CD14-positive monocyte (primary cell): Measurements from ENCODE around the gene GTSF1L. TPM values are rescaled to one million over a fixed set of nuclear protein-coding genes. Genes with fewer than 3 reads are reported as not detected.

Experiments
- DNase-seq, 3 donors: peaks; one replicate each; pipeline ENCODE4 v3.0.0-alpha.2; 2011 to 2022
- H2AFZ ChIP-seq: 2 replicates; pipeline ENCODE4 v1.6.0; 2012; ENCODE audit warnings: mild to moderate bottlenecking, low read depth, low read length, inconsistent platforms; ENCODE audit not compliant: insufficient read depth, poor library complexity, severe bottlenecking
- H3K27ac ChIP-seq, 2 donors: 1 replicate in 1 of 2; 2 replicates in 1 of 2; pipeline ENCODE4 v1.5.1; 2012 to 2013; ENCODE audit warnings: low read length in 2 of 2, control low read depth in 1 of 2, inconsistent platforms in 1 of 2, low read depth in 1 of 2, mild to moderate bottlenecking in 1 of 2
- H3K27me3 ChIP-seq, 2 donors: one replicate each; pipeline versions ENCODE4 v1.6.0 to v1.6.1; 2011 to 2013; ENCODE audit warnings: low read length in 2 of 2; ENCODE audit not compliant: control insufficient read depth in 2 of 2, insufficient read depth in 2 of 2
- H3K36me3 ChIP-seq, 2 donors: replicated peaks in 1 of 2; 1 replicate in 1 of 2; 2 replicates in 1 of 2; pipeline versions ENCODE4 v1.5.1 to v1.6.1; 2012 to 2013; ENCODE audit warnings: low read length in 2 of 2, control low read depth in 1 of 2, inconsistent platforms in 1 of 2, mild to moderate bottlenecking in 1 of 2; ENCODE audit not compliant: insufficient read depth in 2 of 2, control insufficient read depth in 1 of 2
- H3K4me1 ChIP-seq, 2 donors: 1 replicate in 1 of 2; 2 replicates in 1 of 2; pipeline versions ENCODE4 v1.5.1 to v1.6.1; 2012 to 2013; ENCODE audit warnings: low read length in 2 of 2, control low read depth in 1 of 2, inconsistent platforms in 1 of 2, mild to moderate bottlenecking in 1 of 2, moderate library complexity in 1 of 2; ENCODE audit not compliant: insufficient read depth in 2 of 2, control insufficient read depth in 1 of 2
- H3K4me2 ChIP-seq: replicated peaks from 2 replicates; pipeline ENCODE3; 2012; ENCODE audit warnings: low read length, moderate library complexity, mild to moderate bottlenecking; ENCODE audit not compliant: poor library complexity, severe bottlenecking; ENCODE audit errors: extremely low read depth
- H3K4me3 ChIP-seq, 3 experiments: fragments of 200-600 bp in 1 of 3; sonication (generic) in 1 of 3; replicated peaks in 1 of 3; 1 replicate in 2 of 3; 2 replicates in 1 of 3; pipeline ENCODE4 v1.5.1; 2011 to 2013; ENCODE audit warnings: low read length in 3 of 3, mild to moderate bottlenecking in 3 of 3, control low read depth in 2 of 3, low read depth in 2 of 3, inconsistent platforms in 1 of 3, moderate library complexity in 1 of 3
- H3K79me2 ChIP-seq: 2 replicates; pipeline ENCODE4 v1.6.0; 2012; ENCODE audit warnings: mild to moderate bottlenecking, control low read depth, inconsistent platforms, low read length, moderate library complexity; ENCODE audit not compliant: insufficient read depth
- H3K9ac ChIP-seq: 2 replicates; pipeline ENCODE4 v1.6.0; 2017; ENCODE audit warnings: low read length, mild to moderate bottlenecking; ENCODE audit not compliant: insufficient read depth, poor library complexity, severe bottlenecking
- H3K9me3 ChIP-seq, 2 donors: replicated peaks in 1 of 2; 1 replicate in 1 of 2; 2 replicates in 1 of 2; pipeline versions ENCODE4 v1.5.1 to v1.6.1; 2012 to 2013; ENCODE audit warnings: low read length in 2 of 2, control low read depth in 1 of 2; ENCODE audit not compliant: control insufficient read depth in 1 of 2, insufficient read depth in 1 of 2
- H4K20me1 ChIP-seq: 2 replicates; pipeline ENCODE4 v1.6.0; 2012; ENCODE audit warnings: mild to moderate bottlenecking, low read length, control low read depth, moderate library complexity; ENCODE audit not compliant: insufficient read depth
- H3K27ac Mint-ChIP-seq, 7 donors: one replicate each; pipeline ENCODE4 v1.8.0; 2020; ENCODE audit warnings: mild to moderate bottlenecking in 7 of 7, mixed read lengths in 7 of 7, moderate library complexity in 6 of 7, inconsistent platforms in 2 of 7
- H3K27me3 Mint-ChIP-seq, 3 donors: one replicate each; pipeline ENCODE4 v1.8.0; 2021 to 2022; ENCODE audit warnings: low read depth in 3 of 3, mild to moderate bottlenecking in 3 of 3, mixed read lengths in 3 of 3, moderate library complexity in 3 of 3, inconsistent platforms in 1 of 3
- H3K36me3 Mint-ChIP-seq, 2 donors: one replicate each; pipeline ENCODE4 v1.8.0; 2020; ENCODE audit warnings: mixed read lengths in 2 of 2, inconsistent platforms in 1 of 2, mild to moderate bottlenecking in 1 of 2
- H3K4me1 Mint-ChIP-seq: one replicate; pipeline ENCODE4 v1.8.0; 2020; ENCODE audit warnings: mild to moderate bottlenecking, mixed read lengths
- H3K4me3 Mint-ChIP-seq, 2 donors: one replicate each; pipeline ENCODE4 v1.8.0; 2020; ENCODE audit warnings: mild to moderate bottlenecking in 2 of 2, mixed read lengths in 2 of 2, moderate library complexity in 1 of 2
- H3K9me3 Mint-ChIP-seq, 7 donors: one replicate each; pipeline ENCODE4 v1.8.0; 2020 to 2022; ENCODE audit warnings: mixed read lengths in 7 of 7, mild to moderate bottlenecking in 6 of 7, moderate library complexity in 6 of 7, inconsistent platforms in 2 of 7
- WGBS: methylation state at CpG from one replicate; pipeline ENCODE4 v1.1.5; 2013; ENCODE audit warnings: missing lambda C conversion rate; ENCODE audit not compliant: insufficient coverage; 5-methylcytosine and 5-hydroxymethylcytosine counted together
- intact Hi-C, 2 donors: fragments of 100-400 bp; cut with micrococcal nuclease; formaldehyde crosslinking; loops; one replicate each; pipeline versions ENCODE4 v1.15.0 to v1.15.1; 2023
- polyA plus RNA-seq, 3 donors: library from polyadenylated mRNA; depleted of rRNA in 1 of 3; unstranded in 2 of 3; stranded (reverse) in 1 of 3; fragments of 300-500 nt in 2 of 3; fragments of >200 nt in 1 of 3; fragmentation: Illumina TruSeq in 2 of 3; gene quantifications; 1 replicate in 2 of 3; 2 replicates in 1 of 3; pipeline ENCODE4 v1.2.3, GENCODE V29; 2012 to 2021
- TF ChIP-seq, protein P1 (sequence below): fragments of 200-600 bp; IDR thresholded peaks from one replicate; pipeline ENCODE4 v1.8.0; 2022; ENCODE audit warnings: antibody characterized with exemption, mild to moderate bottlenecking

The GTSF1L gene
- polyA plus RNA-seq, 3 donors = not detected

DNA sequence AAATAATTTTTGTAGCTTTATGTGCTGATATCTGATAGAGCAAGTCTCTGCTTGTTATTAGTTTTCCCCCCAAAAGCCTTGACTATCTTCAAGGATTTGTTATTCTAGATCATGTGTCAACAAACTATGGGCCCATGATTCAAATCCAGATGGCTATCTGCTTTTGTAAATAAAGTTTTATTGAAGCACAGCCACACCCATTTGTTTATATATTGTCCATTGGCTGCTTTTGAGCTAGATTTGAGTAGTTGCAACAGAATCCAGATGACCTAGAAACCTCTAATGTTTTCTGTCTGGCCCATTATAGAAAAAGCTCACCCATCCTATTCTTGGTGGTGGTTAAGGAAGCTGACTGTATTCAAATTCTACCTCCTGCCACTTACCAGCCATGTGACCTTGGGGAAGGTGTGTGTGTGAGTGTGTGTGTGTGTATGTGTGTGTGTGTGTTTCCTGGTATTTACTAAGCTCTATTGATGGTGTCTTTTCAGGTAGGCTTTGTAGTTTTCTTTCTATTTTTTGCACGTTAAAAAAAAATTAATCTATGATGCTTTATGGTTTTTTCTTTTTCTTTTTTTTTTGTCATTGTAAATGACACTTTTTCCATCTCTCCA lies 1.3 kb upstream of the GTSF1L start:
- Histone ChIP-seq H3K4me2 (no peak overlapping the region), H3K27me3 (no peaks in the 10 kb centered on the region), H3K27ac (no peak overlapping the region), H3K9me3 (no peaks in the 10 kb centered on the region), H3K9ac (no peak overlapping the region), H3K4me1 (no peaks in the 10 kb centered on the region), H2AFZ (no peak overlapping the region), H3K79me2 (no peaks in the 10 kb centered on the region), H4K20me1 (no peaks in the 10 kb centered on the region), H3K4me3 (no peak overlapping the region), H3K36me3 (no peaks in the 10 kb centered on the region)
- DNase-seq = no peak
- Mint-ChIP-seq H3K27ac (no peak overlapping the region), H3K4me1 (peaks cover 12% of the 10 kb centered on the region), H3K4me3 (no peak overlapping the region), H3K27me3 (peaks cover 5 to 9% (median 7%) of the 10 kb centered on the region in 3 donors), H3K9me3 (peaks cover 0 to 7% (median 0%) of the 10 kb centered on the region in 7 donors), H3K36me3 (no peaks in the 10 kb centered on the region)
- no CpG with 5 or more reads among the region's 1 CpG for WGBS
- TF ChIP-seq, protein P1, sequence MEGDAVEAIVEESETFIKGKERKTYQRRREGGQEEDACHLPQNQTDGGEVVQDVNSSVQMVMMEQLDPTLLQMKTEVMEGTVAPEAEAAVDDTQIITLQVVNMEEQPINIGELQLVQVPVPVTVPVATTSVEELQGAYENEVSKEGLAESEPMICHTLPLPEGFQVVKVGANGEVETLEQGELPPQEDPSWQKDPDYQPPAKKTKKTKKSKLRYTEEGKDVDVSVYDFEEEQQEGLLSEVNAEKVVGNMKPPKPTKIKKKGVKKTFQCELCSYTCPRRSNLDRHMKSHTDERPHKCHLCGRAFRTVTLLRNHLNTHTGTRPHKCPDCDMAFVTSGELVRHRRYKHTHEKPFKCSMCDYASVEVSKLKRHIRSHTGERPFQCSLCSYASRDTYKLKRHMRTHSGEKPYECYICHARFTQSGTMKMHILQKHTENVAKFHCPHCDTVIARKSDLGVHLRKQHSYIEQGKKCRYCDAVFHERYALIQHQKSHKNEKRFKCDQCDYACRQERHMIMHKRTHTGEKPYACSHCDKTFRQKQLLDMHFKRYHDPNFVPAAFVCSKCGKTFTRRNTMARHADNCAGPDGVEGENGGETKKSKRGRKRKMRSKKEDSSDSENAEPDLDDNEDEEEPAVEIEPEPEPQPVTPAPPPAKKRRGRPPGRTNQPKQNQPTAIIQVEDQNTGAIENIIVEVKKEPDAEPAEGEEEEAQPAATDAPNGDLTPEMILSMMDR = no peak
- intact Hi-C loops = no loop called here

DNA sequence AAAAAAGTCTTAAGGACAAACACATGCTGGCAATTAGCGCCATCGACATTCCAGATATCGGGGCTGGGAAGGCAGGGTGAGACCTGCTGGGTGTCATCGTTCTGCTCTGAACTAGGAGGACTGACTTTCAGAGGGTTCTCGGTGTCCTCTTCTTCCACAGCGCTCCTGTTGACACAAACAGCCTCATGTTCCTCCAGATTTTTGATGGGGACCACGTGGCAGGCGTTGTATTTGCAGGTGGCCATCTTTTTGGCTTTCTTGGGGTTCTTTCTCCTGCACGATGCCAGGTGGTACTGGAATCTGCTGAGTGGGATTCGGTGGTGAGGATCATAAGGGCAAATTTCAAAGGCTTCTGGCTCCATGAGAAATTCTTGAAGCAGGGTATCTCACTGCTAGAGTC lies 469 bp downstream of the GTSF1L start:
- H3K36me3 ChIP-seq = no peaks in the 10 kb centered on the region
- Mint-ChIP-seq H3K27me3 (peaks cover 4 to 7% (median 7%) of the 10 kb centered on the region in 3 donors), H3K4me1 (peaks cover 12% of the 10 kb centered on the region), H3K36me3 (no peaks in the 10 kb centered on the region), H3K4me3 (peak overlapping the region in 1 of 2 donors; percentile 19), H3K9me3 (peaks cover 0 to 7% (median 0%) of the 10 kb centered on the region in 7 donors), H3K27ac (no peak overlapping the region)
- WGBS = 93% methylated on average over 10 of the region's 10 CpGs
- H3K27me3 ChIP-seq = no peaks in the 10 kb centered on the region
- intact Hi-C loops = no loop called here
- H3K4me2 ChIP-seq = no peak overlapping the region
- no peak overlapping the region for H2AFZ ChIP-seq
- H4K20me1 ChIP-seq = no peaks in the 10 kb centered on the region
- H3K4me1 ChIP-seq = no peaks in the 10 kb centered on the region
- H3K9ac ChIP-seq = no peak overlapping the region
- no peaks in the 10 kb centered on the region for H3K79me2 ChIP-seq
- no peak overlapping the region for H3K4me3 ChIP-seq
- DNase-seq = no peak
- H3K27ac ChIP-seq = no peak overlapping the region
- TF ChIP-seq, protein P1 = no peak
- H3K9me3 ChIP-seq = no peaks in the 10 kb centered on the region
